Thyroid gland (tissue), 4 donors: ENCODE measurements around the gene ERCC5.

Experiments
- CTCF ChIP-seq, 6 experiments: fragments of 200-600 bp in 3 of 6; fragments of 450-650 bp in 3 of 6; sonication (generic) in 3 of 6; IDR thresholded peaks; one replicate each; pipeline ENCODE4 v1.5.1; 2016 to 2019; ENCODE audit warnings: antibody characterized with exemption in 6 of 6, mild to moderate bottlenecking in 2 of 6, inconsistent platforms in 1 of 6, moderate library complexity in 1 of 6
- POLR2A ChIP-seq, 2 donors: fragments of 450-650 bp; IDR thresholded peaks; one replicate each; pipeline ENCODE4 v1.6.1; 2017; ENCODE audit warnings: antibody characterized with exemption in 2 of 2, mild to moderate bottlenecking in 2 of 2, moderate library complexity in 1 of 2

DNA sequence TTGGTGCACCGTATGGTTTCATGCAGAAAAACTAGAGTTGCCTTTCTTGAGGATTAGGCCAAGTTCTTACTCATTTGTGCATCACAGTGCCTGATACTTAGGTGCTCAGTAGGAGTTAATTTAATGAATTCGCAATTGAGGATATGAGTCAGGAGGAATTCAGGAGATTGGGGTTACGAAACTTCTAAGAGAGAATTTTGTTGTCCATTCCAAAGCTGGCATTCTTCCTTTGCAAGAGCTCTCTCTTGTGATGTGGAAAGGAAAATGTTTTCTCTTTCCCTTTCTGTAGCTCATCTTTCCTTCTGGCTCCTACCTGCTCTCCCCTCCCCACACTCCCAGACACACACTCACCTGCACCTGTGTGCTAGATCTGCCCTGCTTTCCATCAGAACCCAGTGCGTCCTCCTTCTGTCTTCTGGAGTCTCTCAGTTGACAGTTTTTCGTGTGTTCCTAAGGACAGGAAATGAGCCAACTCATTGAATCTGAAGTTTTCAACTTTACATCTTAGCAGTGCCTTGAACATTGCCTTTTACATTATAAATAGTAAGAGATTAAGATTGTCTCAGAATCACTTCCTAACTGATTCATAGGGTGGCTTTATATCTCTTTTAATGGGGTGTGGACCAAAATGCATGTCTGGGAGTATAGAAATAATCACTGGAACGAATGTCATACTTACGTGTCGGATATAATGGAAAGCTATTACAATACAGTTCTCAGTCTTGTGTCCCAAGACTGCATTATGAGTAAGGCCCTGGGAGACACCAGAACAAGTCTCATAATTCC is 19.7 kb upstream of the ERCC5 start:
- TF ChIP-seq CTCF (IDR thresholded peaks at IDR 0.05) = no peak
- no peak for TF ChIP-seq POLR2A (IDR thresholded peaks at IDR 0.05)
